Measurements from ENCODE around the gene SDK1. TPM values are rescaled to one million over a fixed set of nuclear protein-coding genes. Genes with fewer than 3 reads are reported as not detected.

SDK1 gene
- polyA plus RNA-seq, 2 of the 4 experiments (the other 2 are of a cell fraction) = 0.12 to 0.28 TPM

- no peaks in the 10 kb centered on the region for H3K9me3 ChIP-seq
- TF ChIP-seq HMGXB4 (CRISPR knock-in tag; IDR thresholded peaks at IDR 0.05; ENCODE audit: borderline replicate concordance) (no peak), CEBPB (IDR thresholded peaks at IDR 0.05) (no peak), BHLHE40 (IDR thresholded peaks at IDR 0.05; ENCODE audit: low read depth, low read length) (no peak), MYC (IDR thresholded peaks at IDR 0.05; ENCODE audit: borderline replicate concordance, low read length) (no peak), EP300 (IDR thresholded peaks at IDR 0.05) (no peak), FOXS1 (CRISPR knock-in tag; IDR thresholded peaks at IDR 0.05) (no peak), RAD21 (conservative IDR thresholded peaks at IDR 0.05 in 1 of 2, IDR thresholded peaks at IDR 0.05 in 1 of 2) (no peak), JUNB (IDR thresholded peaks at IDR 0.05) (no peak), HOXB5 (CRISPR knock-in tag; IDR thresholded peaks at IDR 0.05) (no peak)
- TF ChIP-seq, protein P1, sequence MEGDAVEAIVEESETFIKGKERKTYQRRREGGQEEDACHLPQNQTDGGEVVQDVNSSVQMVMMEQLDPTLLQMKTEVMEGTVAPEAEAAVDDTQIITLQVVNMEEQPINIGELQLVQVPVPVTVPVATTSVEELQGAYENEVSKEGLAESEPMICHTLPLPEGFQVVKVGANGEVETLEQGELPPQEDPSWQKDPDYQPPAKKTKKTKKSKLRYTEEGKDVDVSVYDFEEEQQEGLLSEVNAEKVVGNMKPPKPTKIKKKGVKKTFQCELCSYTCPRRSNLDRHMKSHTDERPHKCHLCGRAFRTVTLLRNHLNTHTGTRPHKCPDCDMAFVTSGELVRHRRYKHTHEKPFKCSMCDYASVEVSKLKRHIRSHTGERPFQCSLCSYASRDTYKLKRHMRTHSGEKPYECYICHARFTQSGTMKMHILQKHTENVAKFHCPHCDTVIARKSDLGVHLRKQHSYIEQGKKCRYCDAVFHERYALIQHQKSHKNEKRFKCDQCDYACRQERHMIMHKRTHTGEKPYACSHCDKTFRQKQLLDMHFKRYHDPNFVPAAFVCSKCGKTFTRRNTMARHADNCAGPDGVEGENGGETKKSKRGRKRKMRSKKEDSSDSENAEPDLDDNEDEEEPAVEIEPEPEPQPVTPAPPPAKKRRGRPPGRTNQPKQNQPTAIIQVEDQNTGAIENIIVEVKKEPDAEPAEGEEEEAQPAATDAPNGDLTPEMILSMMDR (IDR thresholded peaks at IDR 0.05) = no peak
- 0 out of 3 replicates have a peak, but pooled peaks cover 7% of the 10 kb centered on the region for H3K4me1 ChIP-seq
- DNase-seq (ENCODE audit: low read depth in 1 of 2, low spot score in 1 of 2) (no peak), ATAC-seq (no peak), FAIRE-seq (no peak)
- no peak overlapping the region for H3K27ac ChIP-seq
- no peak overlapping the region for H3K4me3 ChIP-seq
- ChIA-PET POLR2A (no interaction called here), CTCF (interaction anchor here (0.8 to 1.7 kb wide), 2 partner anchors 10 to 15 kb away, joined by 3 to 4 read pairs; no protein-coding TSS in a partner anchor)
- no peak overlapping the region for H3K4me2 ChIP-seq
- WGBS (ENCODE audit: missing lambda C conversion rate) = 40% methylated on average over 6 of the region's 6 CpGs
Measured at GRCh38 chr7:4159761-4160554, 858.9 kb downstream of the SDK1 start.

GRCh38 chr7:4162884-4163564 lies 862.0 kb downstream of the SDK1 start:
- no peak for FAIRE-seq
- no peak overlapping the region for H3K4me3 ChIP-seq
- TF ChIP-seq HOXB5 (CRISPR knock-in tag; IDR thresholded peaks at IDR 0.05) = no peak
- TF ChIP-seq CHD2 (IDR thresholded peaks at IDR 0.05; ENCODE audit: low read length, partially characterized antibody) = no peak
- TF ChIP-seq GATA3 (IDR thresholded peaks at IDR 0.05; ENCODE audit: borderline replicate concordance) = no peak
- TF ChIP-seq, protein P1 (IDR thresholded peaks at IDR 0.05) = no peak
- no peak for TF ChIP-seq HES2 (IDR thresholded peaks at IDR 0.05)
- CTCF ChIA-PET = interaction anchor here (1.4 kb wide), 1 partner anchor 59 kb away, joined by 4 read pairs; no protein-coding TSS in a partner anchor
- H3K4me1 ChIP-seq = 0 out of 3 replicates have a peak, but pooled peaks cover 7% of the 10 kb centered on the region
- ATAC-seq = no peak
- WGBS (ENCODE audit: missing lambda C conversion rate) = 53% methylated on average over 14 of the region's 14 CpGs
- POLR2A ChIA-PET = no interaction called here
- DNase-seq (ENCODE audit: low read depth in 1 of 2, low spot score in 1 of 2) = no peak
- no peaks in the 10 kb centered on the region for H3K9me3 ChIP-seq
- no peak overlapping the region for H3K4me2 ChIP-seq
- no peak overlapping the region for H3K27ac ChIP-seq

All from A549 (cell line).